K562 (cell line): ENCODE data around the gene ZBTB16. TPM values are rescaled to one million over a fixed set of nuclear protein-coding genes. Genes with fewer than 3 reads are reported as not detected.

Experiments used
- ATAC-seq: fragments of 200-7000 bp; cut with Tn5 transposase; 3 replicates; pipeline ENCODE4 v1.9.1; 2020; ENCODE audit warnings: moderate library complexity
- Bru-seq: library from RNA; stranded (reverse); fragments of 400-500 nt; gene quantifications from one replicate; lab custom pipeline; 2021; lab: Mats Ljungman, UMichigan
- BruChase-seq, 2 experiments: library from RNA; stranded (reverse); fragments of 400-500 nt; gene quantifications; one replicate each; lab custom pipeline; 2021; lab: Mats Ljungman, UMichigan
- BruUV-seq: library from RNA; stranded (reverse); fragments of 400-500 nt; replicated peaks from 2 replicates; lab custom pipeline; 2021; lab: Mats Ljungman, UMichigan
- CTCF ChIA-PET: fragments of 300-600 bp; formaldehyde crosslinking; extraction: SDS; loops from one replicate; lab custom pipeline; 2021; ENCODE audit warnings: low intra/inter-chr PET ratio; lab: Yijun Ruan, JAX
- POLR2A ChIA-PET: fragments of 300-600, 350-650 bp; sonication (Branson Sonifier 250); formaldehyde crosslinking; extraction: SDS; loops from one replicate; lab custom pipeline; 2021; ENCODE audit warnings: antibody characterized with exemption, inconsistent platforms; lab: Yijun Ruan, JAX
- DNase-seq, 4 experiments: peaks; one replicate each; pipeline versions ENCODE4 v3.0.0 to v3.0.0-alpha.2; 2011 to 2018; ENCODE audit warnings: low spot score in 3 of 4, mixed read lengths in 3 of 4; ENCODE audit errors: extremely low read depth in 1 of 4
- FAIRE-seq: peaks from 2 replicates; lab custom pipeline; 2011; peaks lifted over from hg19 to GRCh38; lab: Jason Lieb, UNC
- H2AFZ ChIP-seq: 2 replicates; pipeline ENCODE4 v1.6.0; 2011; ENCODE audit warnings: low read depth, low read length, control low read depth, inconsistent platforms
- H3K27ac ChIP-seq: fragments of 200-600 bp; 3 replicates; pipeline ENCODE4 v1.8.0; 2011; ENCODE audit warnings: low read depth, mild to moderate bottlenecking, control low read depth, inconsistent platforms, low read length, moderate library complexity, mixed read lengths; ENCODE audit errors: extremely low read depth
- H3K27me3 ChIP-seq, 2 experiments: fragments of 300-600 bp in 1 of 2; 2 replicates in 1 of 2; 3 replicates in 1 of 2; pipeline versions ENCODE4 v1.6.0 to v1.8.0; 2011; ENCODE audit warnings: inconsistent platforms in 2 of 2, low read length in 2 of 2, mild to moderate bottlenecking in 1 of 2, mixed read lengths in 1 of 2, moderate library complexity in 1 of 2; ENCODE audit not compliant: control insufficient read depth in 2 of 2, insufficient read depth in 2 of 2
- H3K36me3 ChIP-seq: fragments of 300-600 bp; 3 replicates; pipeline ENCODE4 v1.8.0; 2011; ENCODE audit warnings: mild to moderate bottlenecking, low read length, inconsistent platforms; ENCODE audit not compliant: control insufficient read depth, insufficient read depth
- H3K4me1 ChIP-seq, 2 experiments: fragments of 200-600 bp in 1 of 2; replicated peaks in 1 of 2; 2 replicates in 1 of 2; 3 replicates in 1 of 2; pipeline versions ENCODE4 v1.5.1 to v1.8.0; 2011; ENCODE audit warnings: inconsistent platforms in 2 of 2, low read length in 2 of 2, mild to moderate bottlenecking in 1 of 2, mixed read lengths in 1 of 2, moderate library complexity in 1 of 2; ENCODE audit not compliant: control insufficient read depth in 2 of 2, insufficient read depth in 2 of 2
- H3K4me2 ChIP-seq: 2 replicates; pipeline ENCODE4 v1.6.1; 2011; ENCODE audit warnings: low read length, control low read depth, inconsistent platforms, mixed read lengths; ENCODE audit not compliant: insufficient read depth
- H3K4me3 ChIP-seq: fragments of 200-600 bp; sonication (generic), shearing (Covaris generic); 2 replicates; pipeline ENCODE4 v1.5.1; 2016; ENCODE audit warnings: control low read depth, inconsistent platforms
- H3K79me2 ChIP-seq: fragments of 200-600 bp; 3 replicates; pipeline ENCODE4 v1.8.0; 2011; ENCODE audit warnings: low read length, inconsistent platforms; ENCODE audit not compliant: control insufficient read depth, insufficient read depth
- H3K9ac ChIP-seq, 2 experiments: 2 replicates each; pipeline versions ENCODE4 v1.6.0 to v1.6.1; 2011; ENCODE audit warnings: low read depth in 2 of 2, low read length in 2 of 2, control low read depth in 1 of 2, inconsistent platforms in 1 of 2, mild to moderate bottlenecking in 1 of 2, mixed read lengths in 1 of 2; ENCODE audit not compliant: insufficient read depth in 1 of 2
- H3K9me1 ChIP-seq: one replicate; pipeline ENCODE4 v1.6.0; 2011; ENCODE audit warnings: inconsistent platforms, mild to moderate bottlenecking, low read length, moderate library complexity; ENCODE audit not compliant: control insufficient read depth, insufficient read depth
- H3K9me3 ChIP-seq: replicated peaks from 2 replicates; pipeline ENCODE4 v1.5.1; 2011; ENCODE audit warnings: low read depth, low read length, inconsistent platforms; ENCODE audit not compliant: control insufficient read depth, insufficient read depth
- H4K20me1 ChIP-seq: replicated peaks from 2 replicates; pipeline ENCODE4 v1.6.1; 2011; ENCODE audit warnings: low read length, inconsistent platforms, mixed read lengths; ENCODE audit not compliant: control insufficient read depth, insufficient read depth
- ADNP ChIP-seq: fragments of 200-800 bp; sonication (Bioruptor generic); IDR thresholded peaks from 2 replicates; pipeline ENCODE4 v1.6.1; 2016; ENCODE audit warnings: missing genetic modification characterization, missing compliant biosample characterization
- FOXJ3 ChIP-seq: sonication (generic); formaldehyde crosslinking; IDR thresholded peaks from 2 replicates; pipeline ENCODE4 v1.4.0; 2020; ENCODE audit warnings: mild to moderate bottlenecking, missing genetic modification reagents
- HDAC6 ChIP-seq: IDR thresholded peaks from 2 replicates; pipeline ENCODE4 v1.6.1; 2012; ENCODE audit warnings: low read depth, mild to moderate bottlenecking, control low read depth, inconsistent platforms, low read length, moderate library complexity
- NFRKB ChIP-seq: fragments of 450-650 bp; IDR thresholded peaks from 2 replicates; pipeline ENCODE4 v1.6.1; 2016; ENCODE audit warnings: low read depth
- PCBP1 ChIP-seq: fragments of 200-400 bp; formaldehyde crosslinking; IDR thresholded peaks from 2 replicates; pipeline ENCODE4 v1.6.1; 2018; ENCODE audit warnings: mild to moderate bottlenecking, low read depth, low read length; ENCODE audit not compliant: poor library complexity, severe bottlenecking
- RHOXF2B ChIP-seq: fragments of 250-450 bp; sonication (Bioruptor Pico); conservative IDR thresholded peaks from 2 replicates; pipeline ENCODE4 v1.5.1; 2021
- RUNX1 ChIP-seq: sonication (generic); IDR thresholded peaks from 2 replicates; pipeline ENCODE4 v1.6.1; 2016; ENCODE audit warnings: antibody characterized with exemption, low read depth
- YY1 ChIP-seq, 3 experiments: IDR thresholded peaks; 2 replicates each; pipeline ENCODE4 v1.6.1; 2011; ENCODE audit warnings: low read length in 2 of 3, mild to moderate bottlenecking in 2 of 3, moderate library complexity in 2 of 3, borderline replicate concordance in 1 of 3, control low read depth in 1 of 3, low read depth in 1 of 3; ENCODE audit not compliant: insufficient read depth in 3 of 3, insufficient replicate concordance in 2 of 3, control insufficient read depth in 1 of 3, insufficient read length in 1 of 3; ENCODE audit errors: extremely low read depth in 1 of 3
- ZNF707 ChIP-seq: fragments of 250-450 bp; sonication (Bioruptor Pico); conservative IDR thresholded peaks from 2 replicates; pipeline ENCODE4 v1.8.0; 2022; ENCODE audit warnings: inconsistent platforms, mild to moderate bottlenecking, moderate library complexity
- WGBS: fragments of 100-300 bp; shearing (Covaris generic); methylation state at CpG from one replicate; pipeline ENCODE4 v1.1.6; 2016; ENCODE audit warnings: low coverage, mixed read lengths; ENCODE audit not compliant: insufficient coverage; ENCODE audit errors: missing lambda C conversion rate; 5-methylcytosine and 5-hydroxymethylcytosine counted together
- in situ Hi-C: fragments of 300-500 bp; cut with MboI; formaldehyde crosslinking; loops from 4 replicates; pipeline ENCODE4 v1.15.0; 2018; ENCODE audit warnings: inconsistent platforms, mixed read lengths
- intact Hi-C: fragments of 100-400 bp; cut with micrococcal nuclease; formaldehyde crosslinking; loops from 2 replicates; pipeline ENCODE4 v1.14.2; 2022
- long read RNA-seq, 3 experiments: library from polyadenylated mRNA in 2 of 3; library from RNA in 1 of 3; unstranded in 2 of 3; stranded (forward) in 1 of 3; transcript quantifications; one replicate each; pipeline ENCODE4 v2.0.0, GENCODE V29; 2019 to 2022
- polyA minus RNA-seq, 3 experiments: library from RNA; depleted of rRNA, polyadenylated mRNA; stranded (reverse); fragments of >200 nt; gene quantifications; 2 replicates each; pipeline ENCODE4 v1.2.3, GENCODE V29; 2011
- polyA plus RNA-seq, 8 experiments: library from polyadenylated mRNA; depleted of rRNA in 4 of 8; stranded (reverse) in 5 of 8; unstranded in 3 of 8; fragments of >200 nt; fragmentation: Nextera tagmentation in 2 of 8; fragmentation: Illumina TruSeq in 1 of 8; extraction: Ambion mirVana in 2 of 8; extraction: Trizol in 1 of 8; gene quantifications; 2 replicates each; pipeline versions ENCODE4 v1.2.1 to v1.2.3, GENCODE V29; 2011 to 2014; ENCODE audit warnings: inconsistent platforms in 1 of 8, missing spikeins in 1 of 8
- total RNA-seq, 7 experiments: library from RNA; depleted of rRNA in 6 of 7; stranded (reverse); fragments of >200 nt in 6 of 7; fragmentation: Illumina TruSeq in 2 of 7; extraction: Trizol in 2 of 7; gene quantifications; 2 replicates each; pipeline versions ENCODE4 v1.2.1 to v1.2.3, GENCODE V29; 2011 to 2021; ENCODE audit warnings: low replicate concordance in 1 of 7
- TF ChIP-seq, protein P1 (sequence below): fragments of 200-800 bp; sonication (Bioruptor generic); IDR thresholded peaks from 2 replicates; pipeline ENCODE4 v1.6.1; 2017; ENCODE audit warnings: missing genetic modification characterization, missing compliant biosample characterization
- TF ChIP-seq, protein P2 (sequence below), 3 experiments: IDR thresholded peaks in 2 of 3; conservative IDR thresholded peaks in 1 of 3; 2 replicates each; pipeline ENCODE4 v1.5.1; 2011 to 2012; ENCODE audit warnings: low read length in 3 of 3, mild to moderate bottlenecking in 3 of 3, control low read depth in 2 of 3, improper control_type of control experiment in 1 of 3, inconsistent platforms in 1 of 3, low read depth in 1 of 3, mixed read lengths in 1 of 3, moderate library complexity in 1 of 3; ENCODE audit not compliant: insufficient read depth in 2 of 3

The ZBTB16 gene
- 0.25 and 0.77 TPM in 2 replicates for total RNA-seq (2011; cell fraction: chromatin; rRNA removed; ENCODE audit: low replicate concordance)
- total RNA-seq (2011; cell fraction: nucleolus; rRNA removed) = 0.33 TPM in 1 of 2 replicates, not detected in the other
- total RNA-seq (2011; cell fraction: nucleoplasm; rRNA removed) = 0.84 TPM in 1 of 2 replicates, not detected in the other
- total RNA-seq (2014; rRNA removed) = not detected in 2 replicates
- total RNA-seq (2014; rRNA removed; fragmentation: Illumina TruSeq; extraction: Trizol) = not detected in 2 replicates
- 0.34 TPM in 1 of 2 replicates, not detected in the other for total RNA-seq (2015; rRNA removed; fragmentation: Illumina TruSeq; extraction: Trizol)
- 0.18 and 0.40 TPM in 2 replicates for total RNA-seq (2021)
- 0.15 and 0.49 TPM in 2 replicates for polyA plus RNA-seq (2011; rRNA removed)
- 0.28 and 0.66 TPM in 2 replicates for polyA plus RNA-seq (2011; cell fraction: cytosol; rRNA removed)
- 0.62 and 1.5 TPM in 2 replicates for polyA plus RNA-seq (2011; cell fraction: nucleus; rRNA removed)
- polyA plus RNA-seq (2012) = 0.12 and 0.17 TPM in 2 replicates
- not detected in 2 replicates for polyA plus RNA-seq (2014; fragmentation: Illumina TruSeq; extraction: Trizol)
- polyA plus RNA-seq (2014; fragmentation: Nextera tagmentation; extraction: Ambion mirVana) = under 1 TPM; 0.06 to 0.24 TPM
- polyA plus RNA-seq (2014; rRNA removed) = 0.29 TPM in 1 of 2 replicates, not detected in the other
- 0.57 and 0.98 TPM in 2 replicates for polyA minus RNA-seq (2011; rRNA and poly(A)+ RNA removed)
- not detected in 2 replicates for polyA minus RNA-seq (2011; cell fraction: cytosol; rRNA and poly(A)+ RNA removed)
- 0.54 and 0.78 TPM in 2 replicates for polyA minus RNA-seq (2011; cell fraction: nucleus; rRNA and poly(A)+ RNA removed)
- percentile 17 among the genes with signal in this experiment for Bru-seq, nascent RNA
- BruChase-seq, experiment 1, labeled RNA remaining after a 2-hour chase = percentile 15 among the genes with signal in this experiment
- BruChase-seq, experiment 2, labeled RNA remaining after a 6-hour chase = percentile 16 among the genes with signal in this experiment
- long read RNA-seq, experiment 1 = 0 reads
- long read RNA-seq, experiment 2 = 0 reads
- long read RNA-seq, experiment 3, partial matches to known transcripts = 0 of 1 reads
- long read RNA-seq, experiment 3, other reads (novel, unspliced or antisense) = 1 of 1 reads

GRCh38 chr11:114059278-114059983 is at the start of gene ZBTB16:
ZBTB16 (plus strand) TSS chr11:114059711; CDS start chr11:114063301, 3,590 bp downstream.
- Histone ChIP-seq H3K4me3 (no peak within 1 kb of the TSS), H3K9me1 (no peaks in the 10 kb centered on the region), H3K27me3 (peaks cover 48 to 66% of the 10 kb centered on the region in 2 experiments), H3K9ac (no peak within 1 kb of the TSS), H3K4me1 (peaks cover 0 to 24% of the 10 kb centered on the region in 2 experiments; a peak in 3 of 5 replicates), H3K9me3 (no peaks in the 10 kb centered on the region), H3K36me3 (no peaks in the 10 kb centered on the region), H3K27ac (no peak within 1 kb of the TSS), H3K79me2 (no peaks in the 10 kb centered on the region), H2AFZ (no peak within 1 kb of the TSS), H4K20me1 (peaks cover 9% of the 10 kb centered on the region; the same call in 1 of the 2 replicates), H3K4me2 (peak within 1 kb of the TSS; percentile 5; the same call in 1 of the 2 replicates)
- in situ Hi-C loops (no loop called here), intact Hi-C loops (no loop called here)
- BruUV-seq = no TSS peak
- no peak for ATAC-seq
- ChIA-PET CTCF (interaction anchor here (1.0 kb wide), 1 partner anchor 203 kb away, joined by 3 read pairs; no protein-coding TSS in a partner anchor), POLR2A (interaction anchor here (0.7 kb wide), 1 partner anchor 24 kb away, joined by 3 read pairs; no protein-coding TSS in a partner anchor)
- peak in 3 of 4 experiments; percentile 21 to 66 (median 63) for DNase-seq
- WGBS = 9% methylated on average over 28 of the region's 71 CpGs
- TF ChIP-seq, protein P1, sequence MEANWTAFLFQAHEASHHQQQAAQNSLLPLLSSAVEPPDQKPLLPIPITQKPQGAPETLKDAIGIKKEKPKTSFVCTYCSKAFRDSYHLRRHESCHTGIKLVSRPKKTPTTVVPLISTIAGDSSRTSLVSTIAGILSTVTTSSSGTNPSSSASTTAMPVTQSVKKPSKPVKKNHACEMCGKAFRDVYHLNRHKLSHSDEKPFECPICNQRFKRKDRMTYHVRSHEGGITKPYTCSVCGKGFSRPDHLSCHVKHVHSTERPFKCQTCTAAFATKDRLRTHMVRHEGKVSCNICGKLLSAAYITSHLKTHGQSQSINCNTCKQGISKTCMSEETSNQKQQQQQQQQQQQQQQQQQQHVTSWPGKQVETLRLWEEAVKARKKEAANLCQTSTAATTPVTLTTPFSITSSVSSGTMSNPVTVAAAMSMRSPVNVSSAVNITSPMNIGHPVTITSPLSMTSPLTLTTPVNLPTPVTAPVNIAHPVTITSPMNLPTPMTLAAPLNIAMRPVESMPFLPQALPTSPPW = peak; percentile 16; the same call in 1 of the 2 replicates
- TF ChIP-seq YY1 (IDR thresholded peaks at IDR 0.05; ENCODE audit: borderline replicate concordance in 1 of 3, control insufficient read depth in 1 of 3, extremely low read depth in 1 of 3, insufficient read depth in 3 of 3, insufficient read length in 1 of 3, insufficient replicate concordance in 2 of 3, low read depth in 1 of 3, low read length in 2 of 3) (peak in 2 of 3 experiments; percentile 40 to 80), FOXJ3 (no peak), ADNP (tag) (no peak), HDAC6 (0 out of 2 replicates have a peak, but pooled peaks have one; percentile 26), NFRKB (no peak), PCBP1 (peak; percentile 34), RHOXF2B (CRISPR knock-in tag) (no peak), RUNX1 (no peak), ZNF707 (CRISPR knock-in tag) (no peak)
- TF ChIP-seq, protein P2, sequence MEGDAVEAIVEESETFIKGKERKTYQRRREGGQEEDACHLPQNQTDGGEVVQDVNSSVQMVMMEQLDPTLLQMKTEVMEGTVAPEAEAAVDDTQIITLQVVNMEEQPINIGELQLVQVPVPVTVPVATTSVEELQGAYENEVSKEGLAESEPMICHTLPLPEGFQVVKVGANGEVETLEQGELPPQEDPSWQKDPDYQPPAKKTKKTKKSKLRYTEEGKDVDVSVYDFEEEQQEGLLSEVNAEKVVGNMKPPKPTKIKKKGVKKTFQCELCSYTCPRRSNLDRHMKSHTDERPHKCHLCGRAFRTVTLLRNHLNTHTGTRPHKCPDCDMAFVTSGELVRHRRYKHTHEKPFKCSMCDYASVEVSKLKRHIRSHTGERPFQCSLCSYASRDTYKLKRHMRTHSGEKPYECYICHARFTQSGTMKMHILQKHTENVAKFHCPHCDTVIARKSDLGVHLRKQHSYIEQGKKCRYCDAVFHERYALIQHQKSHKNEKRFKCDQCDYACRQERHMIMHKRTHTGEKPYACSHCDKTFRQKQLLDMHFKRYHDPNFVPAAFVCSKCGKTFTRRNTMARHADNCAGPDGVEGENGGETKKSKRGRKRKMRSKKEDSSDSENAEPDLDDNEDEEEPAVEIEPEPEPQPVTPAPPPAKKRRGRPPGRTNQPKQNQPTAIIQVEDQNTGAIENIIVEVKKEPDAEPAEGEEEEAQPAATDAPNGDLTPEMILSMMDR (IDR thresholded peaks at IDR 0.05 in 2 of 3, conservative IDR thresholded peaks at IDR 0.05 in 1 of 3; ENCODE audit: insufficient read depth in 2 of 3, low read depth in 1 of 3, low read length in 3 of 3) = 0 out of 6 replicates have a peak, but pooled peaks of 1 of the 3 experiments have one; percentile 18
- FAIRE-seq = no peak
